Measurements from ENCODE around the gene NTRK1.

DNA sequence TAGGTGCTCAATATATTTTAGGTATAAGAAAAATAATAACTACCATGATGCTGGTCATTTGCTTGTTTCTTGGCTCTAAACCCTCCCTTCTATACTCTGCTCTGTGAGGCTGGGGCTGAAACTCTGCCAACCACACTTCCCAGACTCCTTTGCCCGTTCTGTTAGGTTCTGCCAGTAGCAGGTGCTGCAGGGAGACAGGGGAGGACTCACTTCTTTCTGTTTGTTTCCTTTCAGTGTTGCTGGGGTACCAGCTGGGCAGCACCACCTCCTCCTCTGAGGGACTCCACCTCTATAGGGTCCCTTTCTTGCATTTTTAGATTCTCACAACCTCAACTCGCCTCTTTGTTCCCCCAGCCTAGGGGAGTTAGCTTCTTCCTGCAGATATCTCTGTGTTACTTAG lies 27.1 kb upstream of the NTRK1 start:
- TF ChIP-seq, protein P1, sequence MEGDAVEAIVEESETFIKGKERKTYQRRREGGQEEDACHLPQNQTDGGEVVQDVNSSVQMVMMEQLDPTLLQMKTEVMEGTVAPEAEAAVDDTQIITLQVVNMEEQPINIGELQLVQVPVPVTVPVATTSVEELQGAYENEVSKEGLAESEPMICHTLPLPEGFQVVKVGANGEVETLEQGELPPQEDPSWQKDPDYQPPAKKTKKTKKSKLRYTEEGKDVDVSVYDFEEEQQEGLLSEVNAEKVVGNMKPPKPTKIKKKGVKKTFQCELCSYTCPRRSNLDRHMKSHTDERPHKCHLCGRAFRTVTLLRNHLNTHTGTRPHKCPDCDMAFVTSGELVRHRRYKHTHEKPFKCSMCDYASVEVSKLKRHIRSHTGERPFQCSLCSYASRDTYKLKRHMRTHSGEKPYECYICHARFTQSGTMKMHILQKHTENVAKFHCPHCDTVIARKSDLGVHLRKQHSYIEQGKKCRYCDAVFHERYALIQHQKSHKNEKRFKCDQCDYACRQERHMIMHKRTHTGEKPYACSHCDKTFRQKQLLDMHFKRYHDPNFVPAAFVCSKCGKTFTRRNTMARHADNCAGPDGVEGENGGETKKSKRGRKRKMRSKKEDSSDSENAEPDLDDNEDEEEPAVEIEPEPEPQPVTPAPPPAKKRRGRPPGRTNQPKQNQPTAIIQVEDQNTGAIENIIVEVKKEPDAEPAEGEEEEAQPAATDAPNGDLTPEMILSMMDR (IDR thresholded peaks at IDR 0.05): no peak
- TF ChIP-seq POLR2A (IDR thresholded peaks at IDR 0.05): no peak
